Brain microvascular endothelial cell (primary cell): ENCODE measurements around the gene MRPS7.

ENCODE experiments used
- DNase-seq: peaks from one replicate; pipeline ENCODE4 v3.0.0-alpha.2; 2020
- H3K27ac ChIP-seq: fragments of 250-450 bp; sonication (Bioruptor Pico); 2 replicates; pipeline ENCODE4 v1.5.1; 2020; ENCODE audit warnings: mild to moderate bottlenecking, moderate library complexity
- H3K27me3 ChIP-seq: fragments of 250-450 bp; sonication (Bioruptor Pico); replicated peaks from 2 replicates; pipeline ENCODE4 v1.5.1; 2020; ENCODE audit warnings: mild to moderate bottlenecking
- H3K36me3 ChIP-seq: fragments of 250-450 bp; sonication (Bioruptor Pico); replicated peaks from 2 replicates; pipeline ENCODE4 v1.5.1; 2020; ENCODE audit warnings: mild to moderate bottlenecking
- H3K4me3 ChIP-seq: 2 replicates; pipeline ENCODE4 v1.5.1; 2011; ENCODE audit warnings: low read depth, mild to moderate bottlenecking, control low read depth, low read length, moderate library complexity
- CTCF ChIP-seq: IDR thresholded peaks from 2 replicates; pipeline ENCODE4 v1.5.1; 2011; ENCODE audit warnings: low read depth, mild to moderate bottlenecking, moderate library complexity, low read length, control low read depth, inconsistent platforms; ENCODE audit errors: missing control alignments
- in situ Hi-C: cut with HindIII; loops from 2 replicates; pipeline ENCODE4 v1.10.0; 2017; ENCODE audit warnings: low sequenced_read_pairs, low pct_ligation_motif_present

MRPS7 gene

GRCh38 chr17:75313941-75314551 is 52.4 kb downstream of the MRPS7 start:
- H3K4me3 ChIP-seq, result no peak overlapping the region
- DNase-seq, result no peak
- H3K27ac ChIP-seq, result no peak overlapping the region
- TF ChIP-seq CTCF, result no peak
- in situ Hi-C loops, result no loop called here
- no peaks in the 10 kb centered on the region for H3K27me3 ChIP-seq
- peaks cover 5% of the 10 kb centered on the region for H3K36me3 ChIP-seq

GRCh38 chr17:75315541-75316243 is 54.0 kb downstream of the MRPS7 start:
- in situ Hi-C loops, result no loop called here
- Histone ChIP-seq H3K27ac (no peak overlapping the region), H3K27me3 (no peaks in the 10 kb centered on the region), H3K4me3 (no peak overlapping the region), H3K36me3 (peaks cover 5% of the 10 kb centered on the region)
- no peak for TF ChIP-seq CTCF
- DNase-seq, result no peak
